ENCODE data around the gene ZNF649. TPM values are rescaled to one million over a fixed set of nuclear protein-coding genes. Genes with fewer than 3 reads are reported as not detected.

The ZNF649 gene
- total RNA-seq, 1 experiment from 2014 or later, result 7.3 TPM

DNA sequence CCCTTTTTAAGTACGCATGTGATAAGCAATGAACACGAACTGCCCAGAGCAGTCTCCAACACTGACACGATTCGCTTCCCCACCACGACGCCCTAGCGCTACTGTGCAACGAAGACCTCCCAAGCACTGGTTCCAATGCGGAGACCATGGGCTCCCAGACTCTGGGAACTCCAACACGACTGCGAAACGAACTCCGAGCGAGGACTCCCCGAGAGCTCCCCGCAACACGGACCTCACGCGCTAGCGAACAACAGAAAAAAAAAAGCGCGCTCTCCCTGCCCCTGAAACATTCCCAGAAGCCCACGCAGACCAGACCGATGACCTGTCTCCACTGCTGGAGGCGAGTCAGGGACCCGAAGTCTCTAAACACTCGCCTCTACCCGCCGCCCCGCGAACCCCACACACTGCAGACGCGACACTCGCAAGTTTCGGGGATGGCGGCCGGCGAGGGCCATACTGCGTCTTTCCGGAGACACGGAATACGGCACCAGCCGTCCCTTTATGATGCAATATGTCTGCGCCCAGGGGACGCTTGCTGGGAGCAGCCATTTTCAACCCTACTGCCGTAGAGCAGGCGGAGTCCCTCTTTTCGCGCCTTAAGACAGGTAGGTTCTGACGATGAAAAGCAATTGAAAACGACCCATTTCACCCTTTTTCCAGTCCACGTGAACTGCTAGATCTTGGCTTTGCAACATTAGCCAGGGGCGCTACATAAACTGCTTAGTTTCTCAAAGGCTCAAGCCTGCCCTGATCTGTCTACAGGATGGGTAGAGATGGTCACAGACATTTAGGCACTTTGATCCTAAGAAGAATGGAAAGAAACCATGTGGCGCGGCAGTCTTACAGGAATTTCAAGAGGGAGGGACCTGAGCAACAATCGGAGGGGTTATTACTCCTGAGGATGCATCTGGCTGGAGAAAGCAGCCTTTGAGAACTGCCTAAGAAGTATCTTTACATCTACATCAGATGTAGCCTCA, 17.0 kb downstream of the ZNF649 start, which contains the start of gene ZNF577:
Gene ZNF577, minus strand, starts transcription at position 430 of the 977 bp plus-strand sequence. CDS start 7,569 bp downstream, outside the sequence.
- POLR2A ChIA-PET, result no interaction called here

GRCh38 chr19:51884713-51885112, 20.1 kb downstream of the ZNF649 start:
- Histone ChIP-seq H3K9me2 (ENCODE audit: insufficient read depth) (no peaks in the 10 kb centered on the region), H3K27ac (ENCODE audit: low read depth, low read length) (no peak overlapping the region), H4K20me1 (ENCODE audit: insufficient read depth) (no peaks in the 10 kb centered on the region), H3K4me2 (ENCODE audit: low read length) (no peak overlapping the region), H3K4me1 (ENCODE audit: control insufficient read depth in 1 of 2, insufficient read depth in 2 of 2, low read length in 2 of 2) (no peaks in the 10 kb centered on the region), H3K36me3 (ENCODE audit: control insufficient read depth in 1 of 2, insufficient read depth in 2 of 2, low read length in 2 of 2) (peaks cover 0 to 22% of the 10 kb centered on the region in 2 experiments; a peak in 3 of 4 replicates), H2AFZ (ENCODE audit: low read depth, low read length, poor library complexity, severe bottlenecking) (no peak overlapping the region), H3K9ac (ENCODE audit: low read length) (no peak overlapping the region), H3K4me3 (replicated peaks in 1 of 2; ENCODE audit: low read depth in 1 of 2, low read length in 2 of 2) (no peak overlapping the region), H3K27me3 (ENCODE audit: insufficient read depth, low read length) (no peaks in the 10 kb centered on the region), H3K79me2 (ENCODE audit: insufficient read depth, low read length) (no peaks in the 10 kb centered on the region; the same call in 1 of the 2 replicates), H3K9me3 (ENCODE audit: control insufficient read depth in 1 of 2, insufficient read depth in 1 of 2, low read depth in 1 of 2, low read length in 2 of 2) (peaks cover 36 to 53% of the 10 kb centered on the region in 2 experiments)
- ChIA-PET CTCF (no interaction called here), POLR2A (no interaction called here), RAD21 (ENCODE audit: low non-redundant PET in 1 of 2, low total read pairs in 2 of 2, uncharacterized antibody in 2 of 2, unreplicated experiment in 2 of 2) (no interaction called here)
- intact Hi-C loops (cut with micrococcal nuclease), result no loop called here
- ATAC-seq (no peak), DNase-seq (ENCODE audit: low read depth, low spot score) (no peak)
- no TSS peak for BruUV-seq (replicated peaks)
- no peak for TF ChIP-seq POLR2A (IDR thresholded peaks at IDR 0.05; ENCODE audit: borderline replicate concordance, extremely low read depth, insufficient read depth, insufficient read length)
- TF ChIP-seq ZBTB33 (IDR thresholded peaks at IDR 0.05; ENCODE audit: extremely low read depth, insufficient replicate concordance, low read length), result no peak
- TF ChIP-seq, protein P1, sequence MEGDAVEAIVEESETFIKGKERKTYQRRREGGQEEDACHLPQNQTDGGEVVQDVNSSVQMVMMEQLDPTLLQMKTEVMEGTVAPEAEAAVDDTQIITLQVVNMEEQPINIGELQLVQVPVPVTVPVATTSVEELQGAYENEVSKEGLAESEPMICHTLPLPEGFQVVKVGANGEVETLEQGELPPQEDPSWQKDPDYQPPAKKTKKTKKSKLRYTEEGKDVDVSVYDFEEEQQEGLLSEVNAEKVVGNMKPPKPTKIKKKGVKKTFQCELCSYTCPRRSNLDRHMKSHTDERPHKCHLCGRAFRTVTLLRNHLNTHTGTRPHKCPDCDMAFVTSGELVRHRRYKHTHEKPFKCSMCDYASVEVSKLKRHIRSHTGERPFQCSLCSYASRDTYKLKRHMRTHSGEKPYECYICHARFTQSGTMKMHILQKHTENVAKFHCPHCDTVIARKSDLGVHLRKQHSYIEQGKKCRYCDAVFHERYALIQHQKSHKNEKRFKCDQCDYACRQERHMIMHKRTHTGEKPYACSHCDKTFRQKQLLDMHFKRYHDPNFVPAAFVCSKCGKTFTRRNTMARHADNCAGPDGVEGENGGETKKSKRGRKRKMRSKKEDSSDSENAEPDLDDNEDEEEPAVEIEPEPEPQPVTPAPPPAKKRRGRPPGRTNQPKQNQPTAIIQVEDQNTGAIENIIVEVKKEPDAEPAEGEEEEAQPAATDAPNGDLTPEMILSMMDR (IDR thresholded peaks at IDR 0.05 in 2 of 3, conservative IDR thresholded peaks at IDR 0.05 in 1 of 3; ENCODE audit: borderline replicate concordance in 1 of 3, insufficient read depth in 1 of 3, low read depth in 2 of 3, low read length in 2 of 3), result no peak
- no peak for TF ChIP-seq EZH2 (IDR thresholded peaks at IDR 0.05)
- no peak for TF ChIP-seq TCF7L2 (IDR thresholded peaks at IDR 0.05; ENCODE audit: borderline replicate concordance, extremely low read depth, insufficient read depth, insufficient read length)
- TF ChIP-seq, protein P2, sequence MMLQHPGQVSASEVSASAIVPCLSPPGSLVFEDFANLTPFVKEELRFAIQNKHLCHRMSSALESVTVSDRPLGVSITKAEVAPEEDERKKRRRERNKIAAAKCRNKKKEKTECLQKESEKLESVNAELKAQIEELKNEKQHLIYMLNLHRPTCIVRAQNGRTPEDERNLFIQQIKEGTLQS (IDR thresholded peaks at IDR 0.05), result no peak
- no peak for TF ChIP-seq RAD21 (IDR thresholded peaks at IDR 0.05; ENCODE audit: low read depth)
- TF ChIP-seq EZH2phosphoT487 (IDR thresholded peaks at IDR 0.05; ENCODE audit: borderline replicate concordance), result no peak
- no peak for TF ChIP-seq CEBPB (IDR thresholded peaks at IDR 0.05; ENCODE audit: low read depth)

More for the DNA sequence above, 17.0 kb downstream of the ZNF649 start, which contains the start of gene ZNF577:
- Histone ChIP-seq H3K9ac (ENCODE audit: low read length) (no peak within 1 kb of the TSS), H3K4me3 (replicated peaks in 1 of 2; ENCODE audit: low read depth in 1 of 2, low read length in 2 of 2) (no peak within 1 kb of the TSS), H3K36me3 (ENCODE audit: control insufficient read depth in 1 of 2, insufficient read depth in 2 of 2, low read length in 2 of 2) (peaks cover 17 to 39% of the 10 kb centered on the region in 2 experiments), H3K9me3 (ENCODE audit: control insufficient read depth in 1 of 2, insufficient read depth in 1 of 2, low read depth in 1 of 2, low read length in 2 of 2) (peaks cover 45 to 56% of the 10 kb centered on the region in 2 experiments), H3K27ac (ENCODE audit: low read depth, low read length) (no peak within 1 kb of the TSS), H3K79me2 (ENCODE audit: insufficient read depth, low read length) (no peaks in the 10 kb centered on the region; the same call in 1 of the 2 replicates), H2AFZ (ENCODE audit: low read depth, low read length, poor library complexity, severe bottlenecking) (no peak within 1 kb of the TSS), H3K4me2 (ENCODE audit: low read length) (no peak within 1 kb of the TSS), H4K20me1 (ENCODE audit: insufficient read depth) (no peaks in the 10 kb centered on the region), H3K27me3 (ENCODE audit: insufficient read depth, low read length) (no peaks in the 10 kb centered on the region), H3K9me2 (ENCODE audit: insufficient read depth) (no peaks in the 10 kb centered on the region), H3K4me1 (ENCODE audit: control insufficient read depth in 1 of 2, insufficient read depth in 2 of 2, low read length in 2 of 2) (no peaks in the 10 kb centered on the region)
- DNase-seq (ENCODE audit: low read depth, low spot score) (no peak), ATAC-seq (no peak)
- ChIA-PET CTCF (interaction anchor here (0.6 kb wide), 1 partner anchor 1965 kb away, joined by 3 read pairs; no protein-coding TSS in a partner anchor), RAD21 (ENCODE audit: low non-redundant PET in 1 of 2, low total read pairs in 2 of 2, uncharacterized antibody in 2 of 2, unreplicated experiment in 2 of 2) (no interaction called here)
- no TSS peak for BruUV-seq (replicated peaks)
- intact Hi-C loops (cut with micrococcal nuclease), result no loop called here
- TF ChIP-seq EZH2phosphoT487 (IDR thresholded peaks at IDR 0.05; ENCODE audit: borderline replicate concordance), result no peak
- TF ChIP-seq CBX3 (IDR thresholded peaks at IDR 0.05; ENCODE audit: low read depth), result no peak
- TF ChIP-seq SRF (IDR thresholded peaks at IDR 0.05; ENCODE audit: low read depth), result no peak
- TF ChIP-seq FOSL1 (IDR thresholded peaks at IDR 0.05; ENCODE audit: low read depth), result no peak
- no peak for TF ChIP-seq CEBPB (IDR thresholded peaks at IDR 0.05; ENCODE audit: low read depth)
- TF ChIP-seq YY1 (IDR thresholded peaks at IDR 0.05; ENCODE audit: extremely low read depth, insufficient replicate concordance, low read depth, low read length), result no peak
- TF ChIP-seq EZH2 (IDR thresholded peaks at IDR 0.05), result no peak
- TF ChIP-seq ELF1 (IDR thresholded peaks at IDR 0.05; ENCODE audit: borderline replicate concordance, low read depth), result no peak
- TF ChIP-seq ZNF274 (IDR thresholded peaks at IDR 0.05; ENCODE audit: low read depth, low read length), result no peak
- no peak for TF ChIP-seq EGR1 (IDR thresholded peaks at IDR 0.05; ENCODE audit: low read depth)
- no peak for TF ChIP-seq SP1 (IDR thresholded peaks at IDR 0.05; ENCODE audit: low read depth)
- no peak for TF ChIP-seq JUND (IDR thresholded peaks at IDR 0.05)

Data from HCT116 (cell line).